ENCODE data around the gene LYRM7.

DNA sequence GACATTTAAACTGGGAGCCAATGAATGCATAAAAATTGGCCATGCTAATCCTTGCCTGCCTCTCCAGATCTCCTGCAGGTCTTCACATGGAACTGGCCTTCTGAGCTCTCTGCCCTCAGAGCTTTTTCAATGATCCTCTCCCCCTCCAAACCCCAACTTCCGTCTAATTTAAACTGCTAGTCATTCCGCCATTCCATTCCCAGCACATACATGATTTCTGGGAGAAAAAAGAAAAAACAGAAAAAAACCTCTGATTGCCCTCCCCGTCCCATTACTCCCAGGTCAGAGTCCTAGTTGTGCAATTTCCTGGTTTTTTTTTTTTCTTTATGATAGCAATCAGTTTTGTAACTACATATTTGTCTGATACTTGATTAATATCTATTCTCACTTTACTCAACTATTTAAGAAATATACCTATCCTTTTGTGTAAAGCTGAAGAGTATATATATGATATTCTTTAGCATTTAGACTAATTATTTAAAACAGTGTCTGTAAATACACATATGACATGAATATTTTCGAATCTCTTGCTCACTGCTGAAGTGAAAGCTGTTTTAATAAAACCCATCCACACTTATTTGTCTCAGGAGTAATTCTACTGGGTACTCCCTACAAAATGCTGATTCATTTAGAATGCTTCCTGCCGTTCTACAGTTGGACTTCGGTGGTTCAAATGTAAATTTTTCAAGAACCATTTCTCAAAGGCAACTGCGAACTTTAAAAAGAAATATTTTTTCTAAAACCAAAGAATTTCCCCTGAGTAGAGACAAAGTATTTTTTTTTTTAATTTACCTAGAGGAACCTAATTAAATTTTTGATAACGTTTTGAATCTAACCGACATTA lies 7.2 kb upstream of the LYRM7 start:
- TF ChIP-seq TARDBP (IDR thresholded peaks at IDR 0.05) (no peak), FOXM1 (IDR thresholded peaks at IDR 0.05; ENCODE audit: borderline replicate concordance) (no peak), SP1 (IDR thresholded peaks at IDR 0.05) (no peak), HDGF (IDR thresholded peaks at IDR 0.05; ENCODE audit: borderline replicate concordance) (no peak), BHLHE40 (IDR thresholded peaks at IDR 0.05; ENCODE audit: borderline replicate concordance) (no peak), ZNF384 (IDR thresholded peaks at IDR 0.05) (no peak), SUZ12 (IDR thresholded peaks at IDR 0.05) (no peak), NFRKB (IDR thresholded peaks at IDR 0.05) (no peak)

Data from HEK293T (cell line).